ENCODE data around the gene MKLN1. TPM values are rescaled to one million over a fixed set of nuclear protein-coding genes. Genes with fewer than 3 reads are reported as not detected.

The MKLN1 gene
- total and polyA plus RNA-seq, 10 of the 15 experiments (the other 5 are each of a cell fraction or from before 2014, with no cell fraction given), result 13.6 to 55.8 (median 29.3) TPM

- FAIRE-seq, result no peak
- H3K4me1 ChIP-seq (ENCODE audit: control insufficient read depth, insufficient read depth, low read length), result no peaks in the 10 kb centered on the region
- no TSS peak for BruUV-seq (replicated peaks)
- no peak for DNase-seq (ENCODE audit: low read depth, low spot score)
- H3K4me3 ChIP-seq, result no peak overlapping the region
- WGBS (ENCODE audit: insufficient coverage, insufficient replicate concordance, low lambda C conversion rate, missing lambda C conversion rate), result 62% methylated on average over 8 of the region's 8 CpGs
- in situ Hi-C loops (cut with MboI), result no loop called here
- no peak overlapping the region for H3K27ac ChIP-seq (ENCODE audit: control insufficient read depth, insufficient read depth)
- H4K20me1 ChIP-seq (ENCODE audit: control insufficient read depth, insufficient read depth), result no peaks in the 10 kb centered on the region
- H2AFZ ChIP-seq (ENCODE audit: control insufficient read depth, low read depth, low read length), result no peak overlapping the region
- H3K9ac ChIP-seq (ENCODE audit: control insufficient read depth, insufficient read depth, low read length), result no peak overlapping the region
- no peak overlapping the region for H3K4me2 ChIP-seq (ENCODE audit: control insufficient read depth, insufficient read depth)
- ChIA-PET CTCF (interaction anchor here (0.8 to 2.8 kb wide), 6 partner anchors 8 to 261 kb away, joined by 3 to 12 read pairs (median 3); no protein-coding TSS in a partner anchor), SMC1A (ENCODE audit: uncharacterized antibody, unreplicated experiment) (interaction anchor here (0.5 to 1.0 kb wide), 4 partner anchors 105 to 477 kb away, joined by 3 read pairs; no protein-coding TSS in a partner anchor), POLR2A (interaction anchor here (1.2 kb wide), 1 partner anchor 9 kb away, joined by 3 read pairs; no protein-coding TSS in a partner anchor), RAD21 (ENCODE audit: unreplicated experiment) (interaction anchor here (1.4 kb wide), 1 partner anchor 177 kb away, joined by 4 read pairs; no protein-coding TSS in a partner anchor)
- H3K27me3 ChIP-seq (replicated peaks in 1 of 2; ENCODE audit: control insufficient read depth in 2 of 2, insufficient read depth in 2 of 2, low read length in 1 of 2), result no peaks in the 10 kb centered on the region; a peak in 1 of 4 replicates
- no peaks in the 10 kb centered on the region for H3K36me3 ChIP-seq (ENCODE audit: control insufficient read depth in 2 of 2, insufficient read depth in 2 of 2, low read length in 1 of 2)
- intact Hi-C loops (cut with micrococcal nuclease; ENCODE audit: unreplicated experiment), result no loop called here
- ATAC-seq, result no peak
- H3K79me2 ChIP-seq (ENCODE audit: control insufficient read depth, insufficient read depth, low read length), result no peaks in the 10 kb centered on the region
- no peaks in the 10 kb centered on the region; the same call in 2 of the 3 replicates for H3K9me3 ChIP-seq (replicated peaks; ENCODE audit: control insufficient read depth, insufficient read depth, low read length)
- no peak for TF ChIP-seq E2F8 (IDR thresholded peaks at IDR 0.05; ENCODE audit: low read depth, partially characterized antibody)
- no peak for TF ChIP-seq REST (IDR thresholded peaks at IDR 0.05; ENCODE audit: low read depth, low read length)
- no peak for TF ChIP-seq ZNF217 (IDR thresholded peaks at IDR 0.05)
- no peak for TF ChIP-seq MXI1 (IDR thresholded peaks at IDR 0.05; ENCODE audit: low read depth, low read length)
- TF ChIP-seq RFX5 (IDR thresholded peaks at IDR 0.05; ENCODE audit: low read depth, low read length), result no peak
- TF ChIP-seq TCF12 (IDR thresholded peaks at IDR 0.05; ENCODE audit: low read depth, low read length), result no peak
- no peak for TF ChIP-seq SREBF1 (IDR thresholded peaks at IDR 0.05; ENCODE audit: low read length)
- no peak for TF ChIP-seq CEBPZ (IDR thresholded peaks at IDR 0.05; ENCODE audit: low read depth, low read length)
- no peak for TF ChIP-seq NFYA (IDR thresholded peaks at IDR 0.05; ENCODE audit: borderline replicate concordance, low read depth, low read length)
- TF ChIP-seq SIX5 (IDR thresholded peaks at IDR 0.05; ENCODE audit: low read depth, low read length, severe bottlenecking), result no peak
- TF ChIP-seq GATAD2B (conservative IDR thresholded peaks at IDR 0.05; ENCODE audit: low read depth), result no peak
- TF ChIP-seq SRF (IDR thresholded peaks at IDR 0.05; ENCODE audit: low read depth in 2 of 2, low read length in 2 of 2), result no peak
- TF ChIP-seq KLF5 (IDR thresholded peaks at IDR 0.05; ENCODE audit: partially characterized antibody), result no peak
Measured at GRCh38 chr7:131300572-131301466, 26.9 kb upstream of the MKLN1 start.

Data from GM12878 (cell line).